Transverse colon (tissue), 4 donors: ENCODE results near the gene HPN. TPM values are rescaled to one million over a fixed set of nuclear protein-coding genes. Genes with fewer than 3 reads are reported as not detected.
"Not testable (repeated sequence)": the region's sequence is repeated elsewhere in the genome, so short reads cannot be mapped to it uniquely, and the experiment has no call there.

Experiments
- DNase-seq: peaks from one replicate; pipeline ENCODE4 v3.0.0-alpha.2; 2019
- H3K27ac ChIP-seq, 4 donors: fragments of 200-600 bp; sonication (generic); 2 replicates each; pipeline ENCODE4 v1.5.1; 2016 to 2018; ENCODE audit warnings: inconsistent platforms in 4 of 4
- H3K27me3 ChIP-seq: fragments of 200-600 bp; sonication (generic); 2 replicates; pipeline ENCODE4 v1.5.1; 2017; ENCODE audit warnings: inconsistent platforms
- H3K36me3 ChIP-seq, 4 donors: fragments of 200-600 bp; sonication (generic); 2 replicates each; pipeline ENCODE4 v1.5.1; 2017 to 2019; ENCODE audit warnings: inconsistent platforms in 4 of 4
- H3K4me1 ChIP-seq, 4 donors: fragments of 200-600 bp; sonication (generic); 2 replicates each; pipeline ENCODE4 v1.5.1; 2017 to 2020; ENCODE audit warnings: inconsistent platforms in 4 of 4
- H3K4me3 ChIP-seq, 4 donors: fragments of 200-600 bp; sonication (generic); 1 replicate in 1 of 4; 2 replicates in 3 of 4; pipeline versions ENCODE4 v1.5.1 to v1.6.1; 2017 to 2019; ENCODE audit warnings: inconsistent platforms in 4 of 4
- H3K9me3 ChIP-seq, 2 donors: fragments of 200-600 bp; sonication (generic); 2 replicates each; pipeline ENCODE4 v1.5.1; 2017 to 2019; ENCODE audit warnings: inconsistent platforms in 2 of 2
- EP300 ChIP-seq: sonication (generic); formaldehyde crosslinking; IDR thresholded peaks from one replicate; pipeline ENCODE4 v1.6.1; 2017; ENCODE audit warnings: antibody characterized with exemption, low read depth
- POLR2A ChIP-seq: fragments of 450-650 bp; IDR thresholded peaks from one replicate; pipeline ENCODE4 v1.6.1; 2016; ENCODE audit warnings: antibody characterized with exemption, mild to moderate bottlenecking, moderate library complexity
- POLR2AphosphoS5 ChIP-seq, 3 donors: sonication (generic); formaldehyde crosslinking; IDR thresholded peaks; one replicate each; pipeline ENCODE4 v1.6.1; 2016; ENCODE audit warnings: antibody characterized with exemption in 3 of 3
- WGBS, 2 donors: methylation state at CpG; one replicate each; pipeline ENCODE4 v1.1.5; 2018; ENCODE audit warnings: low coverage in 1 of 2; 5-methylcytosine and 5-hydroxymethylcytosine counted together
- in situ Hi-C, 4 donors: fragments of 200-750 bp; cut with MboI; loops; one replicate each; pipeline versions ENCODE4 v1.15.0 to v1.15.1; 2017; ENCODE audit warnings: low sequenced_read_pairs in 3 of 4, low pct_ligation_motif_present in 1 of 4, low pct_unique_long_range_greater_than_20kb in 1 of 4
- intact Hi-C: fragments of 100-400 bp; cut with DNase I; formaldehyde crosslinking; loops from one replicate; pipeline ENCODE4 v1.15.1; 2023; ENCODE audit warnings: low total_unique reads
- total RNA-seq, 4 donors: library from RNA; depleted of rRNA; stranded (reverse); fragments of >200 nt; gene quantifications; one replicate each; pipeline ENCODE4 v1.1.0, GENCODE V29; 2016
- TF ChIP-seq, protein P1 (sequence below), 5 experiments: fragments of 200-600 bp in 3 of 5; fragments of 450-650 bp in 2 of 5; sonication (generic) in 3 of 5; IDR thresholded peaks; 1 replicate in 2 of 5; 2 replicates in 3 of 5; pipeline ENCODE4 v1.5.1; 2016 to 2017; ENCODE audit warnings: antibody characterized with exemption in 5 of 5, inconsistent platforms in 3 of 5, mild to moderate bottlenecking in 2 of 5, moderate library complexity in 1 of 5

The HPN gene
- total RNA-seq, 4 donors from 2014 or later = 0.32 to 0.68 TPM; not detected in 2

DNA sequence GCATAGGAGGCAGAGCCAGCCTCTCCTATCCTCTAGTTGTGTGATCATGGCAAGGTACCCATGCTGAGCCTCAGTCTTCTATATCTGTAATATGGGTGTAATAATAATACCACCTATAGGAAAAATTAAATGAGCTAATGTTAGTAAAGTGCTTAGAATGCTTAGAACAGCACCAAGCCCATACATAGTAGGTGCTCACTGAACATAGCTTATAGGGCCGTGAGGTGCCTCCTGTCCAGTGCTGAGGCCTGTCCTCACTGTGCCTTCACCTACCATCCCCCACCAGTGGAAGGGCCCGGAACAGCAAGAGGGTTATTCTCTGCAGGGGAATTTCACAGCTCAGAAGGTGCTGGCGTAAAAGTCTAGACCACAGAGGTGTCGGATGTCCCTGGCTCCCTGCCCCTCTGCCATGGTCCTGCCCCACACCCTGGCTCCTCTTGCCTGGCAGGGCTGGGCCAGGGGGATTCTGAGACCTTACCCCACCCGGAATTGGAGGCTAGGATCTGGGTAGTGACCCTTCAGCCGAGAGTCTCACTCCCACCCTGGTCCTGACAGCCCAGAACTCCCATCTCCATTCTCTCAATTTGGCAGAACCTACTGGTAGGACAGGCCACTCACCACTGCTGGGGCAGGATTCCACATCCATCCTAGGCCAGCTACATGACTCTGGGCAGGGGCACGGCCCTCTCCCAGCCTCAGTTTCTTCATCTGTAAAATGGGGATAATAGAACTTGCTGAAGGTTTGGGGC, 13.5 kb upstream of the HPN start:
- in situ Hi-C loops (no loop called here), intact Hi-C loops (no loop called here)
- Histone ChIP-seq H3K36me3 (no peaks in the 10 kb centered on the region), H3K27me3 (peaks cover 33% of the 10 kb centered on the region), H3K4me3 (no peak overlapping the region), H3K4me1 (peaks cover 3 to 13% (median 8%) of the 10 kb centered on the region in 4 donors), H3K9me3 (no peaks in the 10 kb centered on the region), H3K27ac (no peak overlapping the region)
- TF ChIP-seq POLR2A (no peak), EP300 (no peak), POLR2AphosphoS5 (IDR thresholded peaks at IDR 0.05) (no peak)
- TF ChIP-seq, protein P1, sequence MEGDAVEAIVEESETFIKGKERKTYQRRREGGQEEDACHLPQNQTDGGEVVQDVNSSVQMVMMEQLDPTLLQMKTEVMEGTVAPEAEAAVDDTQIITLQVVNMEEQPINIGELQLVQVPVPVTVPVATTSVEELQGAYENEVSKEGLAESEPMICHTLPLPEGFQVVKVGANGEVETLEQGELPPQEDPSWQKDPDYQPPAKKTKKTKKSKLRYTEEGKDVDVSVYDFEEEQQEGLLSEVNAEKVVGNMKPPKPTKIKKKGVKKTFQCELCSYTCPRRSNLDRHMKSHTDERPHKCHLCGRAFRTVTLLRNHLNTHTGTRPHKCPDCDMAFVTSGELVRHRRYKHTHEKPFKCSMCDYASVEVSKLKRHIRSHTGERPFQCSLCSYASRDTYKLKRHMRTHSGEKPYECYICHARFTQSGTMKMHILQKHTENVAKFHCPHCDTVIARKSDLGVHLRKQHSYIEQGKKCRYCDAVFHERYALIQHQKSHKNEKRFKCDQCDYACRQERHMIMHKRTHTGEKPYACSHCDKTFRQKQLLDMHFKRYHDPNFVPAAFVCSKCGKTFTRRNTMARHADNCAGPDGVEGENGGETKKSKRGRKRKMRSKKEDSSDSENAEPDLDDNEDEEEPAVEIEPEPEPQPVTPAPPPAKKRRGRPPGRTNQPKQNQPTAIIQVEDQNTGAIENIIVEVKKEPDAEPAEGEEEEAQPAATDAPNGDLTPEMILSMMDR (IDR thresholded peaks at IDR 0.05) = no peak
- WGBS, 2 donors = 74 to 83% methylated on average over 1 to 7 of the region's 7 CpGs
- no peak for DNase-seq

DNA sequence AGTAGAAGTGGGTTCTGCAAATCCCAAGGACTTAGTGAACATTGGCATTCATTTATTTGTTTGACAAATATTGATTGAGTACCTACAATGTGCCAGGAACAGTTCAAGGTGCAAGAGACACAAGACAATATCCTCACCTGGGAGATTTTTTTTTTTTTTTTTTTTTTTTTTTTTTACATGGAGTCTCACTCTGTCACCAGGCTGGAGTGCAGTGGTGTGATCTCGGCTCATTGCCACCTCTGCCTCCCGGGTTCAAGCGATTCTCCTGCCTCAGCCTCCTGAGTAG, 13.0 kb upstream of the HPN start:
- peaks cover 3 to 13% (median 8%) of the 10 kb centered on the region in 4 donors for H3K4me1 ChIP-seq
- intact Hi-C loops, H3K36me3 ChIP-seq, DNase-seq, H3K9me3 ChIP-seq, in situ Hi-C loops, H3K27ac ChIP-seq, H3K4me3 ChIP-seq: not testable (repeated sequence)
- 53 to 78% methylated on average over 3 of the region's 3 CpGs for WGBS, 2 donors
- peaks cover 33% of the 10 kb centered on the region for H3K27me3 ChIP-seq

DNA sequence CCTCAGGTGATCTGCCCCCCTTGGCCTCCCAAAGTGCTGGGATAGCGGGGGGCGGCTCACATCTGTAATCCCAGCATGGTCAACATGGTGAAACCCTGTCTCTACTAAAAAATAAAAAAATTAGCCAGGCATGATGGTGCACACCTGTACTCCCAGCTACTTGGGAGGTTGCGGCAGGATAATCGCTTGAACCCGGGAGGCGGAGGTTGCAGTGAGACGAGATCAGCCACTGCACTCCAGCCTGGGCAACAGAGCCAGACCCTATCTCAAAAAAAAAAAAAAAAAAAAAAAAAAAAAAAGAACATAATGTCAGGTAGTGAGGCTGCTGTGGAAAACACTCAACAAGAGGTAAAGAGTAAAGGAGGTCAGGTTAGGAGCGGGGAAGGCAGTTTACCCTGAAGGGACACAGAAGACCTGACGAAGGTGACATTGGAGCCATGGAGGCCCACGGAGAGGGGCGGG, 12.2 kb upstream of the HPN start:
- WGBS, 2 donors = 60 to 75% methylated on average over 1 to 11 of the region's 11 CpGs
- H3K27ac ChIP-seq, DNase-seq, H3K36me3 ChIP-seq, intact Hi-C loops, H3K9me3 ChIP-seq, H3K4me3 ChIP-seq, in situ Hi-C loops: not testable (repeated sequence)
- H3K4me1 ChIP-seq = peaks cover 3 to 13% (median 8%) of the 10 kb centered on the region in 4 donors
- peaks cover 33% of the 10 kb centered on the region for H3K27me3 ChIP-seq

DNA sequence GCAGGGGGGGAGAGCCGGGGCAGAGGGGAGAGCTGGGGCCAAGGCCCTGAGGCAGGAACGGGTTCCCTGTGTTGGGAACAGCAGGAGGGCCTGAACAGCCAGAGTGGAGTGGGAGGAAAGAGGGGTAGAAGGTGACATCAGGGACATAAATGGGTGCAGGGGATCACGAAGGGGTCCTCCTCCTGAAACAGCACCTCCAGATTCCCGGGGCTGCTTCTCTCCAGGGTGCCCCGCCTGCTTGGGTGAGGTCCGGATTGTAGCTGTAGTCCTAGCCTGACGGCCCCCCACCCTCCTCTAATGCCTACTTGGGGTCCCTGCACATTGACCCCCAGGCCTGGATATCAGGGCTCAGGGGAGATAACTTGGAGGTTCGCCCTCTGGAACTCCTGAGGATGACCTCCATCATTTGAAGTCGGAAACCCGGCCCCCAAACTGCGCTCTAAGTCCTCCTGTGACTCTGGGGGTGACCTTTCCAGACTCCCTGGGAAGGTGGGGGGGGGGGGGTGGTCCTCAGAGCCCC, 11.7 kb upstream of the HPN start:
- peaks cover 3 to 13% (median 8%) of the 10 kb centered on the region in 4 donors for H3K4me1 ChIP-seq
- H3K27me3 ChIP-seq = peaks cover 33% of the 10 kb centered on the region
- peak overlapping the region in 1 of 4 donors; percentile 13 for H3K27ac ChIP-seq
- no peaks in the 10 kb centered on the region for H3K36me3 ChIP-seq
- intact Hi-C loops = no loop called here
- no peaks in the 10 kb centered on the region for H3K9me3 ChIP-seq
- in situ Hi-C loops = no loop called here
- no peak for DNase-seq
- TF ChIP-seq POLR2AphosphoS5 (IDR thresholded peaks at IDR 0.05) (no peak), POLR2A (no peak), EP300 (no peak)
- TF ChIP-seq, protein P1 (IDR thresholded peaks at IDR 0.05) = no peak
- WGBS, 2 donors = 19% methylated on average over 7 of the region's 11 CpGs; no CpG with 5 or more reads in 1 of the 2 donors
- H3K4me3 ChIP-seq = peak overlapping the region in 2 of 4 donors; percentile 52 to 53

DNA sequence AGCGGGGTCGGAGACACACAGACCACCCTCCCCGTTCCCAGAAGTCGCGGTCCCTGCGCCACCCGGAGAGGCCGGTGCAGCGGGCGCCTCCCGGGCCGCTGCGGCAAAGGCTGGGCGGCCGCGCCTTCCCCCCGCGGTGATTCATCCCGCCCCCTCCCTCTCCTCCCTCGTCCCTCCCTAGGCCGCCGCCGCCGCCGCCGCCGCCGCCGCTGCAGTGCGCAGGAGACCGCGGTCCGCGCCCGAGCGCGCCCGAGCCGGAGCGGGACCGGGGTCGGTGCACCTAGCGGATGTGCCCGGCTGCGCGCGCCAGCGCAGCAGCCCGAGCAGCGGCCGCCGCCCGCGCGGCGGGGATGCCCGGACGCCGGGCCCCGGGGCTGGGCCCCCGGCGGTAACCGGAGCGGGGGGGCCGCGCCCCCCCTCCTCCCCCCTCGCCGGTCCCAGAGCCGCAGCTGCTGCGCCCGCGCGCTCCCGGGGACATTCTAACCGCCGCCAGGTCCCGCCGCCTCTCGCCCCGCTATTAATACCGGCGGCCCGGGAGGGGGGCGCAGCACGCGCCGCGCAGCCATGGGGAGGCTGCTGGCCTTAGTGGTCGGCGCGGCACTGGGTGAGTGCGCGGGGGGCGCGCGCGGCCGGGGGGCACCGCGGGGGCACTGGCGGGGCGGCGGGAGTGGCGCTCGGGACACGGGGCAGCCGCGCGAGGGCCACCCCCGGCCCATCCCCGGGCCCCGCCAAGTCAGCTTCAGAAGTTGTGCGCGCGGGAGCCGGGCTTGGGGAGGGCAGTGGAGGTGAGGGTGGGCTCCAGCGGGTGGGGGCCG, 11.1 kb upstream of the HPN start, which contains the start of gene SCN1B:
TSS of gene SCN1B (plus strand) at position 214 of the 815 bp plus-strand sequence. CDS start at position 565, 351 bp downstream.
- Histone ChIP-seq H3K9me3 (no peaks in the 10 kb centered on the region), H3K4me1 (peaks cover 3 to 13% (median 8%) of the 10 kb centered on the region in 4 donors), H3K36me3 (no peaks in the 10 kb centered on the region), H3K27ac (peak within 1 kb of the TSS; percentile 13 to 48 (median 28)), H3K27me3 (peaks cover 33% of the 10 kb centered on the region), H3K4me3 (peak within 1 kb of the TSS; percentile 44 to 53 (median 51))
- DNase-seq = peak; percentile 46
- WGBS, 2 donors = 2% methylated on average over 34 of the region's 118 CpGs; no CpG with 5 or more reads in 1 of the 2 donors
- in situ Hi-C loops = no loop called here
- intact Hi-C loops = no loop called here
- TF ChIP-seq, protein P1 (IDR thresholded peaks at IDR 0.05) = no peak
- no peak for TF ChIP-seq POLR2A
- TF ChIP-seq EP300 = no peak
- no peak for TF ChIP-seq POLR2AphosphoS5 (IDR thresholded peaks at IDR 0.05)
